ENCODE data around the gene PAQR8.

The PAQR8 gene

GRCh38 chr6:52361945-52362442, at the start of gene PAQR8:
Gene PAQR8 (plus strand): TSS chr6:52362151. CDS start chr6:52403214, 41,063 bp downstream.
- DNase-seq = peak; percentile 54

- DNase-seq = no peak
Measured at GRCh38 chr6:52312461-52312860, 49.5 kb upstream of the PAQR8 start.

GRCh38 chr6:52314752-52315151, 47.2 kb upstream of the PAQR8 start:
- DNase-seq = no peak

- DNase-seq = no peak
Measured at GRCh38 chr6:52317211-52317610, 44.7 kb upstream of the PAQR8 start.

GRCh38 chr6:52317841-52318581, 43.9 kb upstream of the PAQR8 start:
- DNase-seq = no peak

GRCh38 chr6:52324189-52324588, 37.8 kb upstream of the PAQR8 start:
- no peak for DNase-seq

GRCh38 chr6:52325695-52326471, 36.1 kb upstream of the PAQR8 start:
- DNase-seq = no peak

- no peak for DNase-seq
Measured at GRCh38 chr6:52326540-52327364, 35.2 kb upstream of the PAQR8 start.

GRCh38 chr6:52328303-52328662, 33.7 kb upstream of the PAQR8 start:
- DNase-seq = no peak

GRCh38 chr6:52328729-52329128, 33.2 kb upstream of the PAQR8 start:
- no peak for DNase-seq

GRCh38 chr6:52330470-52330869, 31.5 kb upstream of the PAQR8 start:
- DNase-seq = no peak

GRCh38 chr6:52331793-52332457, 30.0 kb upstream of the PAQR8 start:
- no peak for DNase-seq

GRCh38 chr6:52333840-52334200, 28.1 kb upstream of the PAQR8 start:
- DNase-seq = no peak

- no peak for DNase-seq
Measured at GRCh38 chr6:52335576-52335975, 26.4 kb upstream of the PAQR8 start.

- DNase-seq = no peak
Measured at GRCh38 chr6:52336919-52337561, 24.9 kb upstream of the PAQR8 start.

- DNase-seq = no peak
Measured at GRCh38 chr6:52337633-52338290, 24.2 kb upstream of the PAQR8 start.

- DNase-seq = no peak
Measured at GRCh38 chr6:52340603-52340880, 21.4 kb upstream of the PAQR8 start.

GRCh38 chr6:52341561-52342260, 20.2 kb upstream of the PAQR8 start:
- no peak for DNase-seq

- DNase-seq = no peak
Measured at GRCh38 chr6:52345311-52345710, 16.6 kb upstream of the PAQR8 start.

- no peak for DNase-seq
Measured at GRCh38 chr6:52346503-52346902, 15.4 kb upstream of the PAQR8 start.

GRCh38 chr6:52347818-52348217, 14.1 kb upstream of the PAQR8 start:
- DNase-seq = no peak

All from T1000 (cell line).